ENCODE data around the gene TLR10.

TLR10 gene

GRCh38 chr4:38728631-38729141 is 54.1 kb downstream of the TLR10 start:
- no peak for FAIRE-seq

GRCh38 chr4:38724475-38724808 is 58.3 kb downstream of the TLR10 start:
- FAIRE-seq: no peak

DNA sequence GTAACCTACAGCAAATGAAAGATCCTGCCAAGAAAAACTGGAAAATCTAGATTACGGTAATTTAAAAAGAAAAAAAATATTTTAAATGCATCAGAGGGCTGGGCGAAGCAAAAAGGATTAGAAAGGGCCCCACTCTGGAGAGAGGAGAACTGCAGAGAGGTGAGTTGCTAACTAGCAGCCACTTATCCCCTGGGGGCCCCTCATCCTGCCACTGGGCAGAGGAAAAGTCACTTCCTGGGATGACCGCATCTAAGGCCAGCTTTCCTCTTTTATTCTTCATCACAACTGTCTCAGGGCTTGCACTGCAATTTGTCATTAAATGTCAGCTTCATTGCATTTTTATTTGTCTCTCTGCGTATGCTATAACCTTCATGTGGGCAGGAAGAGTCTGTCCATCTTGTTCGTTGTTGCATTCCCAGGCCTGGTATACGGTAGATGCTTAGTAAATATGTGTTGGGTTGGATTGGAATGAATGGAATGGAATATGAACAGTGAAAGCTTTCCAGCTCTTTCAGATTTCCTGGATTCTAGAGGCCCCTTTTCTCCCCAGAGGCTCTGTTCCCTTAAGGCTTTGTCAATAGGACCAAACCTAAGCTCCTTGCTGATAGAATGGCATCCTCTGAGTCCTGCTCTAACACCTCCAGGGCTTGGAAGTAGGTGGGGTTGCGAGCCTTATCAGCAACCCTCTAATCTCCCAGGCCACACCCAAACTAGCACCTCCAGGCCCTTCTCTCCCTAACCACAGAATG is 58.9 kb downstream of the TLR10 start:
- no peak for FAIRE-seq

- FAIRE-seq: no peak
Measured at GRCh38 chr4:38723114-38723513, 59.7 kb downstream of the TLR10 start.

Measured in islet of Langerhans (tissue), 1 donor.